Measurements from ENCODE around the gene RNF213.

Gene RNF213

GRCh38 chr17:80426671-80427326 is 166.1 kb downstream of the RNF213 start (continued):
- no peak for TF ChIP-seq ZNF449 (tag by site-specific recombination; IDR thresholded peaks at IDR 0.05)
- TF ChIP-seq BCL11B (tag by site-specific recombination; IDR thresholded peaks at IDR 0.05; ENCODE audit: low read depth) = no peak

GRCh38 chr17:80427366-80428282 is 167.0 kb downstream of the RNF213 start:
- Histone ChIP-seq H3K36me3 (ENCODE audit: control insufficient read depth in 2 of 2, insufficient read depth in 1 of 2, low read length in 2 of 2) (no peaks in the 10 kb centered on the region), H3K4me3 (ENCODE audit: low read depth, low read length) (no peak overlapping the region), H3K27ac (ENCODE audit: extremely low read depth, low read depth, low read length) (no peak overlapping the region), H3K9me3 (ENCODE audit: control insufficient read depth, insufficient read depth, low read depth, low read length) (no peaks in the 10 kb centered on the region), H3K4me1 (ENCODE audit: control insufficient read depth, insufficient read depth, low read length) (no peaks in the 10 kb centered on the region)
- ChIA-PET CTCF (interaction anchor here (0.5 to 2.5 kb wide), 64 partner anchors 8 to 689 kb away, joined by 3 to 42 read pairs (median 4); no protein-coding TSS in a partner anchor), POLR2A (interaction anchor here (0.5 to 1.5 kb wide), 8 partner anchors 12 to 1985 kb away, joined by 3 to 4 read pairs (median 3); partner anchors contain the start of gene ENDOV)
- TF ChIP-seq ZNF184 (tag by site-specific recombination; IDR thresholded peaks at IDR 0.05) = no peak
- TF ChIP-seq ZNF416 (tag by site-specific recombination; IDR thresholded peaks at IDR 0.05) = no peak
- TF ChIP-seq ZNF48 (tag by site-specific recombination; IDR thresholded peaks at IDR 0.05) = no peak
- TF ChIP-seq ZFP3 (tag by site-specific recombination; IDR thresholded peaks at IDR 0.05; ENCODE audit: low read depth) = no peak
- no peak for TF ChIP-seq ZNF426 (tag by site-specific recombination; IDR thresholded peaks at IDR 0.05)

- CTCF ChIA-PET = interaction anchor here (0.7 to 2.5 kb wide), 9 partner anchors 10 to 551 kb away, joined by 3 to 42 read pairs (median 4); no protein-coding TSS in a partner anchor
- no peaks in the 10 kb centered on the region for H3K9me3 ChIP-seq (ENCODE audit: control insufficient read depth, insufficient read depth, low read depth, low read length)
- H3K27ac ChIP-seq (ENCODE audit: extremely low read depth, low read depth, low read length) = no peak overlapping the region
- no peak for TF ChIP-seq IKZF3 (tag by site-specific recombination; IDR thresholded peaks at IDR 0.05)
- no peak for TF ChIP-seq GLI4 (tag by site-specific recombination; IDR thresholded peaks at IDR 0.05)
- TF ChIP-seq ZNF449 (tag by site-specific recombination; IDR thresholded peaks at IDR 0.05) = no peak
- TF ChIP-seq KLF8 (tag by site-specific recombination; IDR thresholded peaks at IDR 0.05) = no peak
- TF ChIP-seq ZEB2 (tag by site-specific recombination; IDR thresholded peaks at IDR 0.05) = no peak
- TF ChIP-seq ZNF174 (tag by site-specific recombination; IDR thresholded peaks at IDR 0.05) = no peak
- no peak for TF ChIP-seq ZNF555 (tag by site-specific recombination; conservative IDR thresholded peaks at IDR 0.05)
- no peak for TF ChIP-seq ZBTB44 (tag by site-specific recombination; IDR thresholded peaks at IDR 0.05)
- TF ChIP-seq ZFP69B (tag by site-specific recombination; IDR thresholded peaks at IDR 0.05) = no peak
- no peak for TF ChIP-seq YY2 (tag by site-specific recombination; IDR thresholded peaks at IDR 0.05)
- no peak for TF ChIP-seq ZNF248 (tag by site-specific recombination; IDR thresholded peaks at IDR 0.05)
- no peak for TF ChIP-seq ZNF544 (tag by site-specific recombination; IDR thresholded peaks at IDR 0.05)
- TF ChIP-seq ZNF791 (tag by site-specific recombination; IDR thresholded peaks at IDR 0.05) = no peak
- no peak for TF ChIP-seq ZNF223 (tag by site-specific recombination; IDR thresholded peaks at IDR 0.05)
- no peak for TF ChIP-seq ZNF670 (tag by site-specific recombination; IDR thresholded peaks at IDR 0.05; ENCODE audit: low read depth)
- TF ChIP-seq, protein P1, sequence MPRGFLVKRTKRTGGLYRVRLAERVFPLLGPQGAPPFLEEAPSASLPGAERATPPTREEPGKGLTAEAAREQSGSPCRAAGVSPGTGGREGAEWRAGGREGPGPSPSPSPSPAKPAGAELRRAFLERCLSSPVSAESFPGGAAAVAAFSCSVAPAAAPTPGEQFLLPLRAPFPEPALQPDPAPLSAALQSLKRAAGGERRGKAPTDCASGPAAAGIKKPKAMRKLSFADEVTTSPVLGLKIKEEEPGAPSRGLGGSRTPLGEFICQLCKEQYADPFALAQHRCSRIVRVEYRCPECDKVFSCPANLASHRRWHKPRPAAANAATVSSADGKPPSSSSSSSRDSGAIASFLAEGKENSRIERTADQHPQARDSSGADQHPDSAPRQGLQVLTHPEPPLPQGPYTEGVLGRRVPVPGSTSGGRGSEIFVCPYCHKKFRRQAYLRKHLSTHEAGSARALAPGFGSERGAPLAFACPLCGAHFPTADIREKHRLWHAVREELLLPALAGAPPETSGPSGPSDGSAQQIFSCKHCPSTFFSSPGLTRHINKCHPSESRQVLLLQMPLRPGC (tag by site-specific recombination; IDR thresholded peaks at IDR 0.05) = no peak
- no peak for TF ChIP-seq ZNF658 (tag by site-specific recombination; IDR thresholded peaks at IDR 0.05)
- no peak for TF ChIP-seq ZNF133 (tag by site-specific recombination; IDR thresholded peaks at IDR 0.05)
- POLR2A ChIA-PET = interaction anchor here (0.6 kb wide), 1 partner anchor 127 kb away, joined by 3 read pairs; no protein-coding TSS in a partner anchor
- H3K4me1 ChIP-seq (ENCODE audit: control insufficient read depth, insufficient read depth, low read length) = no peaks in the 10 kb centered on the region
- no peaks in the 10 kb centered on the region for H3K36me3 ChIP-seq (ENCODE audit: control insufficient read depth in 2 of 2, insufficient read depth in 1 of 2, low read length in 2 of 2)
- H3K4me3 ChIP-seq (ENCODE audit: low read depth, low read length) = no peak overlapping the region
These were observed 167.7 kb downstream of the RNF213 start for GRCh38 chr17:80428363-80428762.

Data from HEK293 (cell line).